ENCODE results near the gene HADHA.

GRCh38 chr2:26281226-26281625 lies 36.8 kb upstream of the HADHA start:
- no peak for TF ChIP-seq CTCF (conservative IDR thresholded peaks at IDR 0.05; ENCODE audit: low read depth, low read length)
- no peak for TF ChIP-seq EZH2 (IDR thresholded peaks at IDR 0.05; ENCODE audit: low read length, unreplicated experiment)
